Brain microvascular endothelial cell (primary cell): ENCODE results near the gene DLGAP1.
"Not testable (repeated sequence)": the region's sequence is repeated elsewhere in the genome, so short reads cannot be mapped to it uniquely, and the experiment has no call there.

Source experiments
- DNase-seq: peaks from one replicate; pipeline ENCODE4 v3.0.0-alpha.2; 2020
- H3K27ac ChIP-seq: fragments of 250-450 bp; sonication (Bioruptor Pico); 2 replicates; pipeline ENCODE4 v1.5.1; 2020; ENCODE audit warnings: mild to moderate bottlenecking, moderate library complexity
- H3K27me3 ChIP-seq: fragments of 250-450 bp; sonication (Bioruptor Pico); replicated peaks from 2 replicates; pipeline ENCODE4 v1.5.1; 2020; ENCODE audit warnings: mild to moderate bottlenecking
- H3K36me3 ChIP-seq: fragments of 250-450 bp; sonication (Bioruptor Pico); replicated peaks from 2 replicates; pipeline ENCODE4 v1.5.1; 2020; ENCODE audit warnings: mild to moderate bottlenecking
- H3K4me3 ChIP-seq: 2 replicates; pipeline ENCODE4 v1.5.1; 2011; ENCODE audit warnings: low read depth, mild to moderate bottlenecking, control low read depth, low read length, moderate library complexity
- CTCF ChIP-seq: IDR thresholded peaks from 2 replicates; pipeline ENCODE4 v1.5.1; 2011; ENCODE audit warnings: low read depth, mild to moderate bottlenecking, moderate library complexity, low read length, control low read depth, inconsistent platforms; ENCODE audit errors: missing control alignments
- in situ Hi-C: cut with HindIII; loops from 2 replicates; pipeline ENCODE4 v1.10.0; 2017; ENCODE audit warnings: low sequenced_read_pairs, low pct_ligation_motif_present

DLGAP1 gene

GRCh38 chr18:4333043-4333442 is 122.1 kb downstream of the DLGAP1 start:
- Histone ChIP-seq H3K27ac (no peak overlapping the region), H3K4me3 (no peak overlapping the region), H3K36me3 (no peaks in the 10 kb centered on the region), H3K27me3 (no peaks in the 10 kb centered on the region)
- in situ Hi-C loops: no loop called here
- no peak for TF ChIP-seq CTCF
- no peak for DNase-seq

- Histone ChIP-seq H3K27me3 (no peaks in the 10 kb centered on the region), H3K4me3 (no peak overlapping the region), H3K27ac (no peak overlapping the region), H3K36me3 (no peaks in the 10 kb centered on the region)
- DNase-seq: no peak
- in situ Hi-C loops: no loop called here
- no peak for TF ChIP-seq CTCF
Measured at GRCh38 chr18:4319738-4320677, 135.1 kb downstream of the DLGAP1 start.

GRCh38 chr18:4318311-4318710 is 136.8 kb downstream of the DLGAP1 start:
- no peak overlapping the region for H3K27ac ChIP-seq
- no peaks in the 10 kb centered on the region for H3K36me3 ChIP-seq
- no peaks in the 10 kb centered on the region for H3K27me3 ChIP-seq
- H3K4me3 ChIP-seq: no peak overlapping the region
- no peak for TF ChIP-seq CTCF
- in situ Hi-C loops: no loop called here
- DNase-seq: no peak

- in situ Hi-C loops, H3K27me3 ChIP-seq, H3K27ac ChIP-seq, H3K36me3 ChIP-seq, DNase-seq, H3K4me3 ChIP-seq: not testable (repeated sequence)
Measured at GRCh38 chr18:4311945-4312344, 143.2 kb downstream of the DLGAP1 start.

GRCh38 chr18:4311136-4311535 is 144.0 kb downstream of the DLGAP1 start:
- Histone ChIP-seq H3K27ac (no peak overlapping the region), H3K27me3 (no peaks in the 10 kb centered on the region), H3K4me3 (no peak overlapping the region), H3K36me3 (no peaks in the 10 kb centered on the region)
- in situ Hi-C loops: no loop called here
- DNase-seq: no peak
- no peak for TF ChIP-seq CTCF

GRCh38 chr18:4309227-4309626 is 145.9 kb downstream of the DLGAP1 start:
- H3K36me3 ChIP-seq: no peaks in the 10 kb centered on the region
- no peak overlapping the region for H3K27ac ChIP-seq
- DNase-seq: no peak
- TF ChIP-seq CTCF: no peak
- no peaks in the 10 kb centered on the region for H3K27me3 ChIP-seq
- in situ Hi-C loops: no loop called here
- H3K4me3 ChIP-seq: no peak overlapping the region
